ENCODE data around the gene C16orf46. TPM values are rescaled to one million over a fixed set of nuclear protein-coding genes. Genes with fewer than 3 reads are reported as not detected.
A peak's percentile ranks its signal among the peaks of the same experiment; 100 is the strongest.

Gene C16orf46
- total and polyA plus RNA-seq, 9 of the 15 experiments (the other 6 are each of a cell fraction or from before 2014, with no cell fraction given), result 0.10 to 0.98 (median 0.41) TPM; not detected in 1

DNA sequence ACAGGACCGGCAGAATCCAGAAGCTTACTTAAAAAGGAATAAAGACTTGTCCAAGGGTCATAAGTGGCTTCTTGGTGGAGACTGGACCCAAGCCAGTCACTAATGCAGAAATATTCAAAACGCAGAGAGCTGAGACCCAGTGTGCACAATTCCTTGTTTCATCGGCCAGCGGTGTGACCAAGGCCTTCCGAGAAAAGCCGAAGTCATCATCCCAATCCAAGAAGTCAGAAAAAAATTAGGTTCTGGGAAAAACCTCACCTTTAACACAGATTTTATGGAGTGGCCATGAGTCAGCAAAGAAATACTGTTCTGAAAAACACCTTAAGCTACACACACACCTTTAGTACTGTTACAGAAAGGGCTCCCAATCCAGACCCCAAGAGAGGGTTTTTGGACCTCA lies 20.2 kb upstream of the C16orf46 start:
- 27% methylated on average over 6 of the region's 6 CpGs for WGBS (ENCODE audit: insufficient coverage, low coverage, missing lambda C conversion rate)
- H3K4me1 ChIP-seq (replicated peaks in 1 of 2; ENCODE audit: control insufficient read depth in 2 of 2, insufficient read depth in 2 of 2, low read length in 2 of 2), result peaks cover 21 to 26% of the 10 kb centered on the region in 2 experiments
- peak overlapping the region; percentile 94 for H2AFZ ChIP-seq (ENCODE audit: low read depth, low read length)
- H3K4me3 ChIP-seq, result peak overlapping the region; percentile 22
- CTCF ChIA-PET (ENCODE audit: low intra/inter-chr PET ratio), result interaction anchor here (0.6 kb wide), 1 partner anchor 62 kb away, joined by 6 read pairs; no protein-coding TSS in a partner anchor
- POLR2A ChIA-PET, result interaction anchor here (0.6 to 1.6 kb wide), 3 partner anchors 78 to 90 kb away, joined by 3 to 6 read pairs (median 3); no protein-coding TSS in a partner anchor
- FAIRE-seq (no peak), DNase-seq (ENCODE audit: extremely low read depth in 1 of 4, low spot score in 3 of 4) (peak in 1 of 4 experiments; percentile 48), ATAC-seq (no peak)
- peak overlapping the region; percentile 86 for H3K27ac ChIP-seq (ENCODE audit: extremely low read depth, low read depth, low read length)
- no peaks in the 10 kb centered on the region for H3K9me3 ChIP-seq (replicated peaks; ENCODE audit: control insufficient read depth, insufficient read depth, low read depth, low read length)
- H3K36me3 ChIP-seq (ENCODE audit: control insufficient read depth, insufficient read depth, low read length), result peaks cover 17% of the 10 kb centered on the region; the same call in 2 of the 3 replicates
- in situ Hi-C loops (cut with MboI), result no loop called here
- BruUV-seq (replicated peaks), result no TSS peak
- peak overlapping the region; percentile 78 for H3K4me2 ChIP-seq (ENCODE audit: insufficient read depth, low read length)
- intact Hi-C loops (cut with micrococcal nuclease), result loop anchor here (2.0 to 5.0 kb wide), 2 partner anchors 20 to 60 kb away; partner anchors contain the start of genes ATMIN and C16orf46
- H3K79me2 ChIP-seq (ENCODE audit: control insufficient read depth, insufficient read depth, low read length), result peaks cover 39% of the 10 kb centered on the region
- H3K9ac ChIP-seq (ENCODE audit: insufficient read depth in 1 of 2, low read depth in 2 of 2, low read length in 2 of 2), result peak overlapping the region in 1 of 2 experiments; percentile 65; a peak in 3 of 4 replicates
- H3K27me3 ChIP-seq (ENCODE audit: control insufficient read depth in 2 of 2, insufficient read depth in 2 of 2, low read length in 2 of 2), result no peaks in the 10 kb centered on the region
- no peaks in the 10 kb centered on the region for H3K9me1 ChIP-seq (ENCODE audit: control insufficient read depth, insufficient read depth, low read length)
- H4K20me1 ChIP-seq (replicated peaks; ENCODE audit: control insufficient read depth, insufficient read depth, low read length), result no peaks in the 10 kb centered on the region
- no peak for TF ChIP-seq L3MBTL2 (IDR thresholded peaks at IDR 0.05)
- TF ChIP-seq BCOR (IDR thresholded peaks at IDR 0.05), result no peak
- no peak for TF ChIP-seq ZNF146 (CRISPR knock-in tag; IDR thresholded peaks at IDR 0.05; ENCODE audit: unreplicated experiment)
- TF ChIP-seq, protein P1, sequence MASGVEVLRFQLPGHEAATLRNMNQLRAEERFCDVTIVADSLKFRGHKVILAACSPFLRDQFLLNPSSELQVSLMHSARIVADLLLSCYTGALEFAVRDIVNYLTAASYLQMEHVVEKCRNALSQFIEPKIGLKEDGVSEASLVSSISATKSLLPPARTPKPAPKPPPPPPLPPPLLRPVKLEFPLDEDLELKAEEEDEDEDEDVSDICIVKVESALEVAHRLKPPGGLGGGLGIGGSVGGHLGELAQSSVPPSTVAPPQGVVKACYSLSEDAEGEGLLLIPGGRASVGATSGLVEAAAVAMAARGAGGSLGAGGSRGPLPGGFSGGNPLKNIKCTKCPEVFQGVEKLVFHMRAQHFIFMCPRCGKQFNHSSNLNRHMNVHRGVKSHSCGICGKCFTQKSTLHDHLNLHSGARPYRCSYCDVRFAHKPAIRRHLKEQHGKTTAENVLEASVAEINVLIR (CRISPR knock-in tag; IDR thresholded peaks at IDR 0.05), result no peak
- TF ChIP-seq HEY1 (CRISPR knock-in tag; IDR thresholded peaks at IDR 0.05; ENCODE audit: borderline replicate concordance), result no peak
- TF ChIP-seq NFE2L1 (tag; IDR thresholded peaks at IDR 0.05; ENCODE audit: borderline replicate concordance, low read depth), result 0 out of 2 replicates have a peak, but pooled peaks have one; percentile 44
- TF ChIP-seq, protein P2, sequence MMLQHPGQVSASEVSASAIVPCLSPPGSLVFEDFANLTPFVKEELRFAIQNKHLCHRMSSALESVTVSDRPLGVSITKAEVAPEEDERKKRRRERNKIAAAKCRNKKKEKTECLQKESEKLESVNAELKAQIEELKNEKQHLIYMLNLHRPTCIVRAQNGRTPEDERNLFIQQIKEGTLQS (IDR thresholded peaks at IDR 0.05), result peak; percentile 9; the same call in 1 of the 2 replicates
- TF ChIP-seq, protein P2 (CRISPR knock-in tag; conservative IDR thresholded peaks at IDR 0.05), result no peak
- TF ChIP-seq NR2C2 (CRISPR knock-in tag; IDR thresholded peaks at IDR 0.05), result no peak
- 0 out of 2 replicates have a peak, but pooled peaks have one; percentile 33 for TF ChIP-seq NR2C2 (tag; IDR thresholded peaks at IDR 0.05)
- no peak for TF ChIP-seq PHB (CRISPR knock-in tag; IDR thresholded peaks at IDR 0.05)
- TF ChIP-seq ATF1 (CRISPR knock-in tag; IDR thresholded peaks at IDR 0.05), result no peak
- TF ChIP-seq ATF1 (tag; IDR thresholded peaks at IDR 0.05), result no peak
- TF ChIP-seq SMARCB1 (IDR thresholded peaks at IDR 0.05; ENCODE audit: insufficient read length, low read depth), result no peak
- no peak for TF ChIP-seq ZNF140 (CRISPR knock-in tag; IDR thresholded peaks at IDR 0.05)
- TF ChIP-seq ZBTB1 (CRISPR knock-in tag; IDR thresholded peaks at IDR 0.05; ENCODE audit: borderline replicate concordance, low read depth), result no peak
- TF ChIP-seq TBP (optimal IDR thresholded peaks at IDR 0.05; ENCODE audit: low read depth, low read length), result peak; percentile 27
- TF ChIP-seq COPS2 (conservative IDR thresholded peaks at IDR 0.05), result no peak
- peak; percentile 50; the same call in 1 of the 2 replicates for TF ChIP-seq MAFK (IDR thresholded peaks at IDR 0.05; ENCODE audit: low read length)
- TF ChIP-seq, protein P3, sequence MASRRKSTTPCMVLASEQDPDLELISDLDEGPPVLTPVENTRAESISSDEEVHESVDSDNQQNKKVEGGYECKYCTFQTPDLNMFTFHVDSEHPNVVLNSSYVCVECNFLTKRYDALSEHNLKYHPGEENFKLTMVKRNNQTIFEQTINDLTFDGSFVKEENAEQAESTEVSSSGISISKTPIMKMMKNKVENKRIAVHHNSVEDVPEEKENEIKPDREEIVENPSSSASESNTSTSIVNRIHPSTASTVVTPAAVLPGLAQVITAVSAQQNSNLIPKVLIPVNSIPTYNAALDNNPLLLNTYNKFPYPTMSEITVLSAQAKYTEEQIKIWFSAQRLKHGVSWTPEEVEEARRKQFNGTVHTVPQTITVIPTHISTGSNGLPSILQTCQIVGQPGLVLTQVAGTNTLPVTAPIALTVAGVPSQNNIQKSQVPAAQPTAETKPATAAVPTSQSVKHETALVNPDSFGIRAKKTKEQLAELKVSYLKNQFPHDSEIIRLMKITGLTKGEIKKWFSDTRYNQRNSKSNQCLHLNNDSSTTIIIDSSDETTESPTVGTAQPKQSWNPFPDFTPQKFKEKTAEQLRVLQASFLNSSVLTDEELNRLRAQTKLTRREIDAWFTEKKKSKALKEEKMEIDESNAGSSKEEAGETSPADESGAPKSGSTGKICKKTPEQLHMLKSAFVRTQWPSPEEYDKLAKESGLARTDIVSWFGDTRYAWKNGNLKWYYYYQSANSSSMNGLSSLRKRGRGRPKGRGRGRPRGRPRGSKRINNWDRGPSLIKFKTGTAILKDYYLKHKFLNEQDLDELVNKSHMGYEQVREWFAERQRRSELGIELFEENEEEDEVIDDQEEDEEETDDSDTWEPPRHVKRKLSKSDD (conservative IDR thresholded peaks at IDR 0.05; ENCODE audit: low read length), result no peak
- peak; percentile 82 for TF ChIP-seq ZNF316 (IDR thresholded peaks at IDR 0.05)
